ENCODE measurements around the gene COL1A2. TPM values are rescaled to one million over a fixed set of nuclear protein-coding genes. Genes with fewer than 3 reads are reported as not detected.

COL1A2 gene
- 596 and 732 TPM in 2 replicates for total RNA-seq (2014; rRNA removed; shearing (Covaris generic))

GRCh38 chr7:94394437-94395140 lies at the start of gene COL1A2:
TSS of gene COL1A2 (plus strand) at chr7:94394895. CDS start at chr7:94395032, 137 bp downstream.
- peak; percentile 88 for DNase-seq (ENCODE audit: low read depth)

GRCh38 chr7:94345907-94346306 lies 48.8 kb upstream of the COL1A2 start:
- no peak for DNase-seq (ENCODE audit: low read depth)

DNA sequence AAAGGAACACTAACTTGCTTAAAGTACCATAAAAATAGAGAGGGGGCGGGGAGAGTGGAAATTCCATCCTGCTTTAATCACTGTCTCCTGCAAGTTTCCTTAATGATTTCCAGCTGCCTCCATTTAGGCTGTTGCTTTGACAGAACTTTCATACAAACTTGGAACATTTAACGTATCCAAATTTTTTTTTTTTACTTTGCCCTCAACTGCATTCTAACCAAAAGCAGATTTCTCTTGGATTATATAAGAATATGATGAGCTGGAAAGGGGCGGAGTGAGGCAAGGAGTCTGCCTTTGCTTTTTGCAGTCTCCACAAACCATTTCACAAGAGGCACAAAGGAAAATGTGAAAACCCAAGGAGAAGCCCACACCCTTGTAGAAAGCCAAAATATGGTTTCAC lies 46.6 kb upstream of the COL1A2 start:
- DNase-seq (ENCODE audit: low read depth) = peak; percentile 51

- DNase-seq (ENCODE audit: low read depth) = no peak
Measured at GRCh38 chr7:94350734-94351133, 44.0 kb upstream of the COL1A2 start.

DNA sequence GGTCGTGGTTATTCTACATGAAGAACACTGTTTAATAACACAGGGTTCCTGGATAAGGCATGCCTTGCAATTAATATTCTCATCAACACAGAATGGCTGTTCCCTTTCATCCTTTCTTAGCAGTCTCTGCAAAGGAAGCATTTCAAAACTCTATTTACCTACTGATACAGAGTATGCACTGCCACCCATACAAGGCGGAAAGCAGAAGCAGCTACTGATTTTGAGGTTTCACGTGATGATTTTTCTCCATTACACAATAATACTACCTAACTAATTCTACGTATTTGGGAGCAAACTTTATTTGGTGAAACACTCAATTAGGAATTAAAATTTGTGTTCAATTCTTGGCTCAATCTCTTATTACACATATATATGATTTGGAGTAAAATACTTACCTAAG lies 43.0 kb upstream of the COL1A2 start:
- no peak for DNase-seq (ENCODE audit: low read depth)

DNA sequence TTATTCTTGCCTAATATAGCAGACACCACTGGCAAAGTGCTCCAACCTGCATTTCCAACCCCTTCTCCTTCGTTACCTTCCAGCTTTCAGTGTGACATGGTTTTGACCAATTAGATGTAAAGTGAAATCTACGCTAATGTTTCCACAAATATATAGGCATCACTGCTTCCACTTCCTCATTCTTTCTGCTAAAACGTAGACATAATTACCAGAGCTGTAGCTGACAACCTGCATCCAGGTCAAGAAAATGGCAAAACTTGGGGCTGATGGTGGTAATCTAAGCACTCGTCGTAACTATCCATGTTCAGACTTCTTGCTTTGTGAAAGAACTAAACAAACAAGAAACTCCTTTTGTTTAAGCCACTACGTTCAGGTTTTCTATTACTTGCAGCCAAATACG lies 41.8 kb upstream of the COL1A2 start:
- DNase-seq (ENCODE audit: low read depth) = no peak

DNA sequence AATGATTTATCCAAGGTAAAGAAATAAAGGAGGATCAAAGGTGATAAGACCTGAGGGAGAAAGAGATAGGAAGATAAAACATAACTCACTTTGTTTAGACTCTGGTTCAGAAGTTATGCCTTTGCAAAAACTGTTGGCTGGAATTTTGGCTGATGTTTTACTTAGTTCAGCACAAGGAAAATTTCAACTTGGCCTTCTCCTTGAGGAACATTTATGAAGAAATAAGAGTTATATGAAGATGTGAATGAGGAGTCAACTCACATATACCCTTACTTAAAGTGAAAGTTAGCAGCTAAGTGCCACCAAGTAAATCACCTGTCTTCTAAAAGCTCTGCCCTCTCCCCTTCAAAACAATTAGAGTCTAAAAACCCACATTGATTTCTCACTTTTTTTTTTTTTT lies 39.7 kb upstream of the COL1A2 start:
- no peak for DNase-seq (ENCODE audit: low read depth)

DNA sequence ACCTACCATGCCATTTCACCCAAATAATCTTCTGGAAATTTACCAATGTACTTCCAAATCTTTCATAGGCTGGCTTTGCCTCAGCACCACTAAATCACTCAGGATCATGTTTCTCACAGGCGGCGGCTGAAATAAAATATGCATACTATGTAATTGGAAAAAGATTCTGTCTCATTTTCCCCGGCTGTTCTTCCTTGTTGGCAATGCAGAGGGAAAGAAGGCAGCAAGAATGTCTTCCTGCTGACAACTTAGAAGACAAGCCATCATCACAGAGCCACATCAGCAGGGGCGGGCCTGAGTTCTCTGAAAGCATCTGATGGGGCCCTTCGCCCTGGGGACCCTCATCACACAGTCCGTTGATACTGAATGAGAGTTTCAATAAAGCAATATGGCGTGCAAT lies 39.2 kb upstream of the COL1A2 start:
- DNase-seq (ENCODE audit: low read depth) = no peak

DNA sequence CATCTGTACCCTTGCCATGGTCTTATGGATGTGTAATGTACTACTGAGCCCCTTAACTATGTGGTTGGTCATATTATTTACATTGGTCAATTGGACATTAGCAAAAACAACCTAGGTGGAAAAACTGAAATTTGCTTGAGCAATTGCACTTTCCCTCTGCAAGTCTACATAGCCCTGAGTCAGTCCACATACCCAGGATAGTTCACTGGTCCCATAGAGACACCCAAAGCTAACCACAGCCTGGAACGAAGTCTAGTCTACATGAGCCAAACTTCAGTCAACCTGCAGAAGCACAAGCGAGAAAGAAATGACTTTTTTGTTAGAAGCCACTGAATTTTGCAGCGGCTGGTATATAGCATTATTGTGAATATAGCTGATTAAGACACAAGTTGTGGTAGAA lies 37.6 kb upstream of the COL1A2 start:
- DNase-seq (ENCODE audit: low read depth) = no peak

- DNase-seq (ENCODE audit: low read depth) = no peak
Measured at GRCh38 chr7:94360926-94361325, 33.8 kb upstream of the COL1A2 start.

DNA sequence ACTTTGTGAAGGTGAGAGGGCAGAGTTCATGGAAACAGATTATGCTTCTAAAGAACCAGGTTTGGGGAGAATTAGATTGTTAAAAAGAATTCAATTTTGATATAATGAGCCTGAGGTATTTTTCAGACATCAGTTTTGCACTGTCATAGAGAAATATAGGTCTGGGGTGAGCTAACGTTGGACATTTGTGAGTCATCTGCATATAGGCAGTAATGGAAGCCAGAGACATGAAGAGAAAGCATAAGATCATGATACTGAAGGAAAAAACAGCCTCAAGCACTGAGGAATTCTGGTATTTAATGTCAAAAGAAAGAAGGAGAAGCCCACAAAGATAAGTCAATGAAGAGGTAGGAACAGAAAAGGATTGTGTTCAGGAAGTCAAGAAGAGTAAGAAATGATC lies 32.4 kb upstream of the COL1A2 start:
- no peak for DNase-seq (ENCODE audit: low read depth)

- DNase-seq (ENCODE audit: low read depth) = no peak
Measured at GRCh38 chr7:94364816-94365215, 29.9 kb upstream of the COL1A2 start.

DNA sequence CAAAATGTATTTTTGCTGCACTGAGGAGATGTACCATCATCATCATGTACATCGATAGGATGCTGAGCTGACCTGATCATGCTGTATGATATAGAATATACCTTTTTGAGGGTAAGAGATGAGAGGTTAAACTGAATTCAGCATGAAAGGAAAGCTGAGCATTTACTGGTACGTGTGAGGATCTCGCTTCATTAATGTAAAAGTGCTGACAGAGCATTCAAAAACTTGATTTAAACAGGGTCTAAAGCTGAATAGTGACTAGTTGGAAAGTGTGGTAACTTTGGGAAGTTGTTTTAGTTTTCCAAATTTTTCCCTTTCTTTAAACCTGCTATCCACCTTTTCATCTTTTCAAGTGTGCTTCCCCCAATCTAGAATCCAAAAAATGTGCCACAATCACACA lies 28.5 kb upstream of the COL1A2 start:
- DNase-seq (ENCODE audit: low read depth) = no peak

DNA sequence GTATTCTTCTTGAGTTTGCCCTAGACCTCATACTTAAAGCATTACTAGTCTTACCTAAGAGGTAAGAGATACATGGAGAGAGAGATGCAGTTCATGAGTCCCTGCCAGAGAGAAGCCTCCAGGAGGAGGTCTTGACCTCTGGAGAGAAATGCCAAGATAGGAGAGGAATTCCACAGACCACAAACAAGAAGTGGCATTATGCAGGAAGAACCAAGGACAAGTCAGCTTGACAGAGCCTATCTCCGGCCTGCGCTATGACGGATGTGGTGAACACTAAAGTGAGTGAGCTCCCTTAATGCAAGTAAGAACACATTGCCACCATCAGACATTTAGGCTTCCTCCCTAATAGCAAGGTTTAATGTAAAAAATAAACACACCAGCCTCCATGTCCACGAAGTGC lies 27.9 kb upstream of the COL1A2 start:
- no peak for DNase-seq (ENCODE audit: low read depth)

DNA sequence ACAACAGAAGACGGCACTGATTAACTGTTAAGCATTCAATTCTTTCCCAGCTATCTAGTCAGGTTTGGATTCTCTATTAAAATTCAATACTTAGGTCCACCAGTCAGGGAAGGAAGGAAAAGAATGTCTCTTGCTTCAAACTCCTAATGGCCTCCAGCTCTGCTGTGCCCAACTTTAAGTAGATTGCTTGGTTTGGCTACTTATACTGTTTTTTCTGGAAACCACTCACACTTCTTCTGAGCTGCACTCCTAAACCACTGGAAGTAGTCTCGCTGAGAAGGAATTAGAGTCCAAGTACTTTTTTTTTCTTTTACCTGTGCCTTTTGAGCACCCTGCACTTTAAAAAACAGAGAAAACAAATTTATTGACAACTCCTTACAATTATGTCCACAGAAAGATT lies 26.7 kb upstream of the COL1A2 start:
- DNase-seq (ENCODE audit: low read depth) = peak; percentile 52

GRCh38 chr7:94368371-94368791 lies 26.3 kb upstream of the COL1A2 start:
- peak; percentile 62 for DNase-seq (ENCODE audit: low read depth)

DNA sequence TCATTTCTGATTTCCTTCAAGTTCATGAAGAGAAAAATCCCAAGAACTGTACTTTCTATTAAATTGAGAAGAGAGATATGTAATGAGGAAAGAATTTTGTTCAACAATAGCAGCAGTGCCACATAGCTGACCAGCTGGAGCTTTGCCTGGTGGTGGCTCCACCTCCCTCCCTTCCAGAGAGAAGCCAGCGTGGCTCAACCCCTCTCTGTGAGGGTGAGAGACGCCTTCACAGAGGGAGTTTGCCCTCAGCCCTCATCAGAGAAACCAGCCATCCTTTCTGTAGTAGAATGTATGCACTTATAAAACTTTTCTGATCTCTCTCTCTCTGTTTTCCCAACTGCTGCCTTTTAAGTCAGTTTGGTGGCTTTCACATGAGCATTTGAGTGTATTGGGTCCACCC lies 20.5 kb upstream of the COL1A2 start:
- peak; percentile 78 for DNase-seq (ENCODE audit: low read depth)

DNA sequence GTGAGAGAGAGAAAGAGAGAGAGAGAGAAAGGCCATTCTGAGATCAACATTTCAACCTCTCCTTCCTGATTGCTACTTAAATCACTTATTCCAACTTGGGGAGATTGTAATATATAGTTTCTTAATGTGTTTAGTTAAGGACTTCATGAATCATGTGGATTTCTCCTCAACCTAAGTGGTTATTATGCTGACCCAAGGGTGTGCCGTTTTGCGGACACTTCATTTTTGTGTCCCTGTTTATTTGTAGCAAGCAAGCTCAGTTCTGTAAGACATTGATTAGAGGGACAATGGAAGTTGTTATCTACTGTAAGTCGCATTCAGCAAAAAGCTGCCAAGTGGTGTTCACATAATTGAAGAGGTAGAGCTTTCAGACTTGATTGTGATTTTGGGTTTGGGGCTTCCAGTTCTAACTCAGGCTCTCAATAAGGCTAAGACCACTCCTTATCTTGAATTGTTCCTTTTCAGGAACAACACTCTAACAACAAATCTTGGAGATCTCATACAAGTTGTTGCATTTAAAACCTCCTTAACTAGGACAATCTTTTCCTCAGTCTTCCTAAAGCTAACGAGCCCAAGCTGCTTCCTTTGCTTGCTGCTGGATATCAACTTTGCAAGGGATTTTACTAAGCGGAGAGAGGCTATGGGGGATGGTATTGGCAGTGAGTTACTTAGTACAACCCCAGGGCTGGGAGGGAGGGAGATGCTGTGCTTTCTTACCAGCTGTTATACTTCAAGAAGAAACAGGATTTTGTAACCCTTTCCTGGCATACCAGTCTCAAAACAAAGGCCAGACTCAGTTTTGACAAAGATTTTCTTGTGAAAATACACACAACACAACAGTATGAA lies 19.8 kb upstream of the COL1A2 start:
- DNase-seq (ENCODE audit: low read depth) = peak; percentile 56

GRCh38 chr7:94375691-94376090 lies 19.0 kb upstream of the COL1A2 start:
- peak; percentile 77 for DNase-seq (ENCODE audit: low read depth)

GRCh38 chr7:94376281-94376680 lies 18.4 kb upstream of the COL1A2 start:
- DNase-seq (ENCODE audit: low read depth) = no peak

DNA sequence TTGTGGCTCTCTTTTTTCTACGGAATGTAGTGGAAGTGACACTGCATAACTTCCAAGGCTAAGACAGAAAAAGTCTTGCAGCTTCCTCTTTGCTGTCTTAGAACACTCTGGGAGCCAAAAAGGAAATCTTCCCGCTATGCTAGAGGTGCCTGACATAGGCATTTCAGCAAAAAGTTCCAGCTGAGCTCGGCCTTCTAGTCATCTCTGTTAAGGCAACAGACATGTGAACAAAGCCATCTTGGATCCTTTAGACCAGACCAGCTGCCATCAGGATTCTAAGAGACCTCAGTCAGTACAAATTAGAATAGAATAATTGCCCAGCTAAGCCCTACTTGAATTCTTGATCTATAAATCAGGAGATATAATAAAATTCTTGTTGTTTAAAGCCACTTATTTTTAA lies 16.3 kb upstream of the COL1A2 start:
- no peak for DNase-seq (ENCODE audit: low read depth)

- no peak for DNase-seq (ENCODE audit: low read depth)
Measured at GRCh38 chr7:94380264-94380663, 14.4 kb upstream of the COL1A2 start.

DNA sequence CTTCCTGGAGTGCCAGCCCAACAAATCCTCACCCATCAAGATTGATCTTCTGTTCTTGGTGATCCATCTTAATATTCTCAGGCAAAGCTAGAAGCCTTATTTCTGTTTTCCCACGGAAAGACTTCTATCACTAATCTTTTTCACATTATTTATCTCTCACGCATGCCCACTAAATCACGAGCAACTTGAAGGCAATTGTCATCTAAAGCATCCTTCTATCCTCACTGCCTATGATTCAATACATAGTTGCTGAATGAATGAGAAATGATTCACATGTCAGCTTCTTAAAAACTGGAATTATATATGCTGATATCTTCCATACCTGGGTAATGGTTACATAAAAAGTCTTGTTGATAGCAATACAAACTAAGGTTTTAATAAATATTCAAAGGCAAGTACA lies 12.6 kb upstream of the COL1A2 start:
- no peak for DNase-seq (ENCODE audit: low read depth)
